Bronchial epithelial cell (primary cell): ENCODE measurements around the gene YARS1. TPM values are rescaled to one million over a fixed set of nuclear protein-coding genes. Genes with fewer than 3 reads are reported as not detected.

Source experiments
- DNase-seq: peaks from one replicate; pipeline ENCODE4 v3.0.0-alpha.2; 2010; ENCODE audit warnings: low read depth
- FAIRE-seq: peaks from 2 replicates; lab custom pipeline; 2011; peaks lifted over from hg19 to GRCh38; lab: Jason Lieb, UNC
- H3K27me3 ChIP-seq: 2 replicates; pipeline ENCODE4 v1.5.1; 2011; ENCODE audit warnings: low read length; ENCODE audit not compliant: control insufficient read depth, insufficient read depth
- H3K36me3 ChIP-seq: 2 replicates; pipeline ENCODE4 v1.5.1; 2011; ENCODE audit warnings: low read length; ENCODE audit not compliant: control insufficient read depth, insufficient read depth
- H3K4me3 ChIP-seq: 2 replicates; pipeline ENCODE4 v1.5.1; 2011; ENCODE audit warnings: mild to moderate bottlenecking, low read depth, low read length, control low read depth
- total RNA-seq: library from RNA; depleted of rRNA; stranded (reverse); fragments of >200 nt; gene quantifications from 2 replicates; pipeline ENCODE4 v1.2.1, GENCODE V29; 2014
- TF ChIP-seq, protein P1 (sequence below): IDR thresholded peaks from 2 replicates; pipeline ENCODE4 v1.5.1; 2011; ENCODE audit warnings: mild to moderate bottlenecking, moderate library complexity, low read length, control low read depth, inconsistent platforms; ENCODE audit not compliant: insufficient read depth, severe bottlenecking

YARS1 gene
- total RNA-seq, 1 donor from 2014 or later, result 195 TPM

DNA sequence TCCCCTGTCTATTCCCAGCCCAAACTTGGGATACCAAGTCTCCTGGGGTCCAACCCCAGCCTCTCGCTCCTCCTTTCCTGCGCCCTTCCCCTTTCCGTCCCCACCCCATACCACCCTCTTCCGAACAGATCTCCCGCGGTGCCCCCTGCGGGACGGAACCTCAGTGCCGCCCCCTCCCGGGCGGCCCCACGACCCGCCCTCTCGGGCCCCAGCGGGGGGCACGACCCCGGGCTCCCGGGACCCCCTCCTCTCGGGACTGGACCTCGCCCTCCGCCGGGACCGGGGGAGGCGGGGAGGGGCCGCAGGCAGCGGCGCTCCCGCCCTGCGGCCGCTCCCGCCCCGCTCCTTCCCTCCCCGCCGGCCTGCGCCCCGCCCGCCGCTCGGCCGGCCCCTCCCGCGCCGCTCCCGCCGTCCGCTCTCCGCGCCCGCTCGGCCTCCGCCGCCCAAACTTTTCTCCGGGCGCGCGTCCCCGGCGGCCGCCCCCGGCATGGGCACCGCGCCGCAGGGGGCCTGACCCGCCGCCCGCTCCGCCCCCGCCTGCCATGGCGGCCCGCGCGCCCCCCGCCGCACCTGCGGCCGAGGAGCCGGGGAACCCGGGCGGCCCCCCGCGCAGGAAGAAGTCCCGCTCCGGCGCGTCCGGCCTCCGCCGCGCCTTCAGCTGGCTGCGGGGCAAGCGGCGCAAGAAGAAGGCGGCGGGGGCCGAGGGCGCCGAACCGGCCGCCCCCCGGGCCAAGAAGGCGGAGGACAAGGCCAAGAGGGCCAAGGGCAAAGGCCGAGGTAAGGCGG lies 75.6 kb downstream of the YARS1 start:
- no peak for DNase-seq
- Histone ChIP-seq H3K27me3 (no peaks in the 10 kb centered on the region), H3K4me3 (peak overlapping the region; percentile 92), H3K36me3 (peaks cover 4% of the 10 kb centered on the region)
- TF ChIP-seq, protein P1, sequence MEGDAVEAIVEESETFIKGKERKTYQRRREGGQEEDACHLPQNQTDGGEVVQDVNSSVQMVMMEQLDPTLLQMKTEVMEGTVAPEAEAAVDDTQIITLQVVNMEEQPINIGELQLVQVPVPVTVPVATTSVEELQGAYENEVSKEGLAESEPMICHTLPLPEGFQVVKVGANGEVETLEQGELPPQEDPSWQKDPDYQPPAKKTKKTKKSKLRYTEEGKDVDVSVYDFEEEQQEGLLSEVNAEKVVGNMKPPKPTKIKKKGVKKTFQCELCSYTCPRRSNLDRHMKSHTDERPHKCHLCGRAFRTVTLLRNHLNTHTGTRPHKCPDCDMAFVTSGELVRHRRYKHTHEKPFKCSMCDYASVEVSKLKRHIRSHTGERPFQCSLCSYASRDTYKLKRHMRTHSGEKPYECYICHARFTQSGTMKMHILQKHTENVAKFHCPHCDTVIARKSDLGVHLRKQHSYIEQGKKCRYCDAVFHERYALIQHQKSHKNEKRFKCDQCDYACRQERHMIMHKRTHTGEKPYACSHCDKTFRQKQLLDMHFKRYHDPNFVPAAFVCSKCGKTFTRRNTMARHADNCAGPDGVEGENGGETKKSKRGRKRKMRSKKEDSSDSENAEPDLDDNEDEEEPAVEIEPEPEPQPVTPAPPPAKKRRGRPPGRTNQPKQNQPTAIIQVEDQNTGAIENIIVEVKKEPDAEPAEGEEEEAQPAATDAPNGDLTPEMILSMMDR, result peak; percentile 53
- FAIRE-seq, result no peak

DNA sequence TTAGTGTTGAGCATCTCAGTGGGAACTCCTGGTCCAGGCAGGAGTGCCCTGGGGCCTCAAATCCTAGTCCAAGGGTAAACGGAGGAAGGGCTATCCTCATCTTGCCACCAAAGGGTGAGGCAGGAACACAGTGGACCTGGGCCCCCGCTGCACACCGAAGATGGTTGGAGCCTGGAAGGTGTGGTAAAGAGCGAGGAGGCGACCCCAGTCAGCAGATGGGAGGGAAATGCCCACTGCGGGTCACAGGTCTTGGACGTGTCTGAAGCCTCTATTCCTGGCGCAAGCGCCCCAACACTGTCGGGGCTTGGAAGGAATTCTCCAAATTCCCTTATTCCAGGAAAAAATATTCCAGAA lies 76.1 kb downstream of the YARS1 start:
- DNase-seq (no peak), FAIRE-seq (no peak)
- Histone ChIP-seq H3K27me3 (no peaks in the 10 kb centered on the region), H3K4me3 (peak overlapping the region; percentile 92), H3K36me3 (peaks cover 2% of the 10 kb centered on the region)
- TF ChIP-seq, protein P1, result no peak

DNA sequence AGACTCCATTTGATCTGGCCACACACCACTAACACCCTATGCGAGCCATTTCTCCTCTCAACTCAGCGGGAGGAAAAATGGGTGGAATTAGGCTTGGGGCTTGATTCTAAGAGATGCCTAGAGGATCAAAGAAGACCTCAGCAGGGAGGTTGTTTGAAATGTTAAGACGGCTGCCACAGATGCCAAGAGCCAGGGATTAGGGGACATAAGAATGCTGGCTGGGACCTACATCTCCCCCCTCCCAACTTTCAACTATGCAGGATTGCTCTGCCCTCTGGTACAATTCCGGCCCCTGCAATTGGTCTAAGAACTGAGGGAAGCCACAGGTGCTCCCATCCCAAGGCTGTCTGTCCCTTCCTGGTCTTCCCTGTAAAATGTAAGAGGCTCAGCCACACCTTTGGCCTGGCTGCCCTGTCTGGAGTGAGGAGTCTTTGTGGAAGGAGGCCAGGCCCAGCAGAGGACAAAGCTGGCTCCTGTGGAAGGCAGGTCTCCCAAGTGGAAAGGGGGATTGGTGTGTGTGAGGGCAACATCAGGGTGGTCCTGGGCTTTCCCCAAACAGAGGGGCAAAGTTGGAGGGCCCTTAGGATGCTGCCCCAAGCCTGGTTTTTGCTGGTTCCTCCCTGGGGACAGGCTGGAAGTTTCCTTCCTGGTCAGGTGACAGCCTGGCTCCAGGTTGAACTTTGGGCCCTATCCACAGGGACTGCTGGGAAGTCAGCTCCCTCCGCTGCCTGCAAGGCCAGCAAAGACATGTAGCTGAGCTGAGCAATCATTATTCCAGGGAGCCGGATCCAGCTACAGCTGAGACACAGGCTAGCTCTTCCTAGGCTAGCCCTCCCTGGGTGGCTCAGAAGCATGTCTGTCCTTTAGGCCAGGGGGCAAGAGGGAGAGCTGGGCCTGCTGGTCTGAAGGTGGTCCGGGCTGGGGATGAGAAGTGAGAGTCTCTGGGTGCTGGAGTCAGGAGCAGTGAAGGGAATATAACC lies 80.1 kb downstream of the YARS1 start:
- TF ChIP-seq, protein P1, result no peak
- Histone ChIP-seq H3K27me3 (no peaks in the 10 kb centered on the region), H3K4me3 (no peak overlapping the region), H3K36me3 (no peaks in the 10 kb centered on the region)
- FAIRE-seq, result no peak
- DNase-seq, result peak; percentile 48

DNA sequence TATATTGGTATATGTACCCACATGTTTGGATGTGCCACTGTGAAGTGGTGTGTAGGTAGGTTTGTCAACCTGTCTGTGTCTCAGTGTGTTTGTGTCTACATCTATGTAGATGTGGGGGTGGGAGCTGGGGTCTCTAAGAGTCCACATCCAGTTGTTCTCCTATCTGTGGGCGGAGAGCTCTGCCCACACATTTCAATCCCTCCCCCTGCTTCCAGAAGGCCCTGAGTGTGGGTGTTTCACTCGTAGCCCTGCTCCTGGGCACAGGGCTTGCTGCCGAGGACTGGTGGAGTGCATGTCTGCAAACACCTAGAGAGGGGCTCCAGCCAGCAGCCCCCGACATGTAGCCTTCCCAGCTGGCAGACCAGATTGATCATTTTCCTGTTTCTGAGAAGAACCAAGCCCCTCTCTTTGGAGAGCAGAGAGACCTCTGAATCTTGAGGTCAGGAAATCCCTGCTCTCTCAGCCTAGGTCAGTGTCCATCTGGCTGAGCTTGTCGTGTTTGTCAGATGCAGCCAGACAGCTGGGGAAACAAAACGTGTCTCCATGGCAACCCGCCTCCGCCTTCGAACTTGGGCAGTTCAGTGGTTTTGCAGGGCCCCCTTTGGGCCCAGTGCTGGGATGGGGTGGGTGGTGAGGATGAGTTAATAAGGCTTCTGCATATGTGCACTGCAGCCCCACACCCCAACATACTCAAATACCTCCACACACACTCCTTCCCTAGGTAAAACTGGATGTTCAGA lies 83.4 kb downstream of the YARS1 start:
- TF ChIP-seq, protein P1, result no peak
- DNase-seq, result no peak
- no peak for FAIRE-seq
- Histone ChIP-seq H3K27me3 (no peaks in the 10 kb centered on the region), H3K36me3 (no peaks in the 10 kb centered on the region), H3K4me3 (no peak overlapping the region)

DNA sequence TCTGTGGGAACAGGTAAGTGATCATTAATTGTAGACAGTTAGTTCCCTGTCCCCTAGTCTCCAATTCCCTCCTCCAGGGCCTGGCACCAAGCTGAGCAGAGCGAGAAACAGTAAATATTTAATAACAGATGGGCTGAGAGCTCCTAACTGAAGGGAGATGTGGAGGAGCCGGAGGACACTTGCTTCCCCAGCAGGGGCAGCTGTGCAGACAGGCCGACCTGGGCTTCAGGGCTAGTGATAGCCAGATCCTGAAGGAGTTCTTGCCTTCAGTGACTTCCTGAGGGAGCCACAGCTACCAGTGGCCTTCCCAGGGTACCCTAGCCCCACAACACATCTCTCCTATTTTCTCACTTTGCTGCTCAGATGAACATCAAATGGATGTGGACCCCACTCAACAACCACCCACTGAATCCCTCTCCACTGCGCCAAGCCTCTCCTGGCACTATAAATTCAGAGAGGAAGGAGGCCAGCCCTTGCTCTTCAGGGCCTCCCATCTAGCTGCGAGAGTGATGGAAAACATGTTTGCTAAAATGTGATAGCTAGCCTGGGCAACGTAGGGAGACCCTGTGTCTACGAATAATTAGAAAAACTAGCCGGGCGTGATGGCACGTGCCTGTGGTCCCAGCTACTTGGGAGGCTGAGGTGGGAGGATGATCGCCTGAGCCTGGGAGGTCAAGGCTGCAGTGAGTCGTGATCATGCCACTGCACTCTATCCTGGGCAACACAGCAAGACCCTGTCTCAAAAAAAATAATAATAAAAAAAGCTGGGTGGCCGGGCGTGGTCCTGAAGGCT lies 87.7 kb downstream of the YARS1 start:
- H3K4me3 ChIP-seq, result no peak overlapping the region
- no peak for DNase-seq
- H3K36me3 ChIP-seq, result no peaks in the 10 kb centered on the region
- FAIRE-seq, result no peak
- TF ChIP-seq, protein P1, result no peak
- H3K27me3 ChIP-seq, result no peaks in the 10 kb centered on the region
